Raji (cell line): ENCODE measurements around the gene DICER1.

Source experiments
- POLR2A ChIP-seq: IDR thresholded peaks from 2 replicates; pipeline ENCODE4 v1.6.1; 2011; ENCODE audit warnings: low read depth, low read length, control low read depth; ENCODE audit not compliant: insufficient read depth

Gene DICER1

DNA sequence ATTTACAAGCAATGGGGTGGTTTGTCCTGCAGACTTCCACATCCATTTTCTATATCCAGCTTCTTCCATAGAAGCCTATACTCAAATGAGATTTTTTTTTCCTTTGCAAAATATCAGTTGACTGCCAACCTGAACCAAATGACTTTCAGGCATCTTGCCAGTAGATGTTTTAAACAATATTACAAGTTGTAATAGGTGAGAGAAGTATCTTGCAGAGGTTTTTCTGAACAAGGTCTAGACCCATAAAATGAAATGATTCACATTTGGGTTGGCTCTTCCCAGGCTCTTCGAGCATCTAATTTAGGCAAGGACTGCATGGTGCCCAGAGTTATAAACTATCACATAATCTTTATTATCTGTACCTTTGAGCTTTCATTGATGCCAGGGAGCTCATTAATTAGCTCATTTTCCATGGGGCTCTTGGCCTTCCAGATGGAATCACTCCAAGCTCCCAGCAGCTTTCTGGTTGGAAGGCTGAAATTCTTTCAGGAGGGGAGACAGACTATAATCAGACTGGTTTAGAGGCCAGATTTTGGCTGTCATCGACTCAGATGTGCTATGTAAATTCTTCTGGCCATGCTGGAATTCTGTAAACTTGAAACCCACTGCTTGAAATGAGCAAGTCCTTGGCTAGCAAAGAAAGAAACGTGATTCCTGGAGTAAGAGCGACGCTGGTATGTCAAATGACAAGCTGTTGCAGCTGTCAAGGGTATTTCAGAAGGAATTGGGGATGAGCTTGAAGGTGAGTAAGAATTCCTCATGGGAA lies 32.2 kb upstream of the DICER1 start:
- TF ChIP-seq POLR2A: no peak

DNA sequence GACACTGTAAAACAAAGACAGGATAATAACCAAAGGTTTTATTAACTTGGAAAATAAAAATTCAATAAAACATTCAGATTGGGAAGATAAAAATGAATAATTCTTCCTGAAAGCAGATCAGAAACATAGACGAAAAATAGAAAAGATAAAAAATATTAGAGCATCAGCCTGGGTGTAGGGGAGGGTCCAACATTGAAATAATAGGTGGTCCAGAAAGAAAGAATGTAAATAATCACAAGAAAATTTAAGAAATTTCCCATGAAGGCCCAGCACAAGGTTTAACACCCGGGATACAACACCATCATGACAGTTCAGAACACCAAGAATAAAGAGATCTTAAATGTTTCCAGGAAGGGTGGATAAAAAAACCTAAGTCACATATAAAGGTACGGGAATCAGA lies 31.1 kb upstream of the DICER1 start:
- TF ChIP-seq POLR2A: no peak

DNA sequence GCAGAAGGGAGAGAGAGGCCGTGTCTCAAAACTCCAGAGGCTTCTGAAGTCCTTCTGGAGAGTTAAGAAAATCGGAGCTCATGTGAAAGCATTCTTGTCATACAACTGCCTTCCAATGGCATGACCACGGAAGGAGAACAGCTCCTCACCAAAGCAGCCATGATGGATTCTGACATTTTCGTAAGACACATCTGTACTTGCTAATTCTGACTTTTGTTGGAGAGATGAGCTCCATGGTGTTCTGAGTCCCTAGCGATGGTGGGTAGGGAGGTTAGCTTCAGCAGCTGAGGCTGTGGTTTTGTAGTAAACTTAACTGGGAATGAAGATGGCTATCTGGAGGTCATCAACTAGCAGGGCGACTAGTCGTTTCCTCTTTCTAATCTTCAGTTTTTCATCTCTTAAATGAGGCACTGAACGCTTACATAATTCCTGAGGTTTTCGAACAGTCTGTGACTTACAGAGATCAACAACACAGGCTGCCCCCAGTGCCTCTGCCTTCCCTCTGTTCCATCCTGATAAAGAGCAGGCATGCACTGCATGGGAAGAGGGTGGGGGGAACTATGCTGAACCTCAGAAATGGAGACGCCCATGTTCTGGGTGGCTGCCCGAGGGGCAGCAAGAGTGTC lies 28.6 kb upstream of the DICER1 start:
- TF ChIP-seq POLR2A: no peak

DNA sequence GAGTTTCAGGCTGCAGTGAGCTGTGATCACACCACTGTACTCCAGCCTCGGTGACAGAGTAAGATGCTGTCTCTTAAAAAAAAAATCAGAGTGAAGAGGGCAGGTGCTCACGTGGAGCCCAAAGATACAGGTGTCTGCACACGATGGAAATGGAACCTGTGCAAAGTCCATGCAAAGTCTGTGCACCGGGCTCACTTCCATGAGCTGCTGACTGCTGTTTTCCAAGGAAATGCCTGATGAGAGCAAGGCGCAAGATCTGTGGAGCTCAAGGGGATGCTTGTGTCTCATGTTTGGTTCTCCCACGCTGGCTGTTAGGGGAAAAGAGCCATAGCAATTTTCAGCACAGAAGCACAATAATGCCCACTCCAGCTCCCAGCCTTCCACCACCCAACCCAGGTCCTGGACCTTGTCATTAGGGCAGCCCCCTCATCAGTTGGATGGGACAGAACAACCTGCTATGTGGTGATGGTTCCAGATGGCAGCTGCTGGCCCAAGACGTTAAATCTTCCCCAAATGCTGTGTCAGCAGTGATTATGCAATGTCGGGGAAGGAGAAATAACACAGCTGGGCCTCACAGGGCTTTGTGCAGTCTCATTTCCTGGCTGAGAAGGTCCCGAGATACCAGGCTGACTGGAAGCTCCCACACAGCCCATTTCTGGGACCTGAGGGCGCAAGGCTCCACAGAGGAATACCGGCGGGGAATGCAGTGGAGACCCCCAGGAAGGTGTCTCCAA lies 27.9 kb upstream of the DICER1 start:
- TF ChIP-seq POLR2A: no peak

DNA sequence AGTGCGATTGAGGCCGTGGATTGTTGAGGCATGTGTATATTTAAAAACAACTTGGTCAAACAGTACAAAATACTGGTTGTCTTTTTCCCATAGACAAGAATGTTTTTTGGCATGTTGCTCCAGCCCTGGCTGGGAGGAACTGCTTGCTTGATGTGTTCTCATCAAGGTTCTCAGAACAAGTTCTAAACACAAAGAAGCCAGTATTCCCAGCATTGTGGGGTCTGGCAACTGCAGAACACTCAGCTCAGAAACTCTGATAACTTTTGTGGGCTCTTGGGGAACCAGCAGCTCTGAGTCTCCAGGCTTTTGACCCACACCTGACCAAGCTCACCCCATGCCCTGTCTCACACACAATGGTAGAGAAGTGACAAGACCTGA lies 27.1 kb upstream of the DICER1 start:
- no peak for TF ChIP-seq POLR2A

DNA sequence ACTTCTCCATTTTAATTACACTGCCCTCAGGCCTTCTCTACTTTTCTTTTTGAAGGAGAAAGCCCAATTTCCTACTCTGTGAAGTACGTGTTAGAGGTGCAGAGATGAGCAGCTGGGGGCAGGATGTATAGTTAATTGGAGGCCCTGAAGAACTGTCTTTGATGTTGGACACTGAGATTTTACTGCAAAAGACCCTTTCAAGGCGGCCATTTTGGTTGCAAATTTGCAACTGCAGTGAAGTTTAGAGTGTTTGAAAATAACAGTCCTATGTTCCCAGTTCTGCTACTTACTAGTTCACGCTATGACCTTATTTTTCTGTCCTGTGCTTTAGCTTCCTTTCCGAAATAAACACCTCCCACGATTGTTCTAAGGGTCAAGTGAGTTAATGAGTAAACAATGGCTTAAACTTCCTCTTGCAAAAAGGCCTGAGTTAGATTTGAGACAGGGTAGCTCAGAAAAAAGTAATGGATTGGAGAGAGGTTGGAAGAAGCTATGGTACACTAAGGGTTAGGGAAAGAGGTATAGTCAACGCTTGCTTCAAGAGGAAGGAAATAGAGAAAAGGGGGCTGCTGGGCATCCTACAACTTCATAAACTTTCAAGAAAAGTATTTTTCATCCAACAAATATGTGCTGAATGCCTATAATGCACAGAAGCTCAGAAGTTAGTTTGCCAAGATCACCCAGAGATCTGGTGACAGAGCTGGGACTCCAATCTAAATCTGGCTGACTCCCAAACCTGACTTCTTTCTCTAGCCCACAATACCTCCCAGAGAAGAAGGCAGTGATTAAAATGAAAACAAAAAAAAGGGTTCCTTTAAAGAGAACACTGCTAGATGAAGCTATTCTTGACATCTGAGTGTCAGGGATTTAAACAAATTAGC lies 26.4 kb upstream of the DICER1 start:
- no peak for TF ChIP-seq POLR2A

DNA sequence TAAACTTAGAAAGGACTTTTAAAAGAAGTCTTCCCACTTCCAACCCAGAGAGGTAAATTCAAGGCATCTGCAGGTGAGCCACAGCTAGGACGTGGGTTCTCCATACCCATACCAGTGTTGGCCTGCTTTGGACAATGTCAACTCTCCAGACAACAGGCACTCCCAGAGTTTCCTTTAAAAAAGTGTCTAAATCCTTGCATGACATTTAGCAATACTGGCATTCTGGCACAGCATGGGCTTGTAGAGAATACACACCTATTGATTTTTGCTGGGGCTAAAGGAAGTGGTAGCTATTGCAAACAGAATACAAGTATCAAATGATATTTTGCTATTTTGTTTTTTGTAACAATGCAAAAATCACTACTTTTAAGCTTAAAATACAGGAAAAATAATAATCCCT lies 25.8 kb upstream of the DICER1 start:
- TF ChIP-seq POLR2A: no peak

DNA sequence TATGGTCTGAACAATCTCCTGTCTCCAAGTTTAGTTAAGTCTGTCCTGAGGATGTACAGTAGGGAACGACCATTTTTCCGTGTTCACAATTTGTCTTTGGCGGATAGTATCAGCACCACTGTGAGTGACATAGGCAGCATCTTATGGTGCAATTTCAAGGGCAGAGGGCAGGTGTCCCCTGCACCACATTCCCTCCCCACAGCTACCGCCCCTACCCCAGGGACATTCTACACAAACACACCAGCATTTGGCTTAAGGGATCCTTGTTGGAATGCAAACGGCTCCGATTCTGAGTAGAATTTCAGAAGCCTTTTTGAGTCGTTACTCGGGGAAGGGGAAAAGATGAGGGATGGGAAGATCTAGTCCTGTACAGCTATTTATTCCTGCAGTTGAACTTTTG lies 25.1 kb upstream of the DICER1 start:
- no peak for TF ChIP-seq POLR2A

DNA sequence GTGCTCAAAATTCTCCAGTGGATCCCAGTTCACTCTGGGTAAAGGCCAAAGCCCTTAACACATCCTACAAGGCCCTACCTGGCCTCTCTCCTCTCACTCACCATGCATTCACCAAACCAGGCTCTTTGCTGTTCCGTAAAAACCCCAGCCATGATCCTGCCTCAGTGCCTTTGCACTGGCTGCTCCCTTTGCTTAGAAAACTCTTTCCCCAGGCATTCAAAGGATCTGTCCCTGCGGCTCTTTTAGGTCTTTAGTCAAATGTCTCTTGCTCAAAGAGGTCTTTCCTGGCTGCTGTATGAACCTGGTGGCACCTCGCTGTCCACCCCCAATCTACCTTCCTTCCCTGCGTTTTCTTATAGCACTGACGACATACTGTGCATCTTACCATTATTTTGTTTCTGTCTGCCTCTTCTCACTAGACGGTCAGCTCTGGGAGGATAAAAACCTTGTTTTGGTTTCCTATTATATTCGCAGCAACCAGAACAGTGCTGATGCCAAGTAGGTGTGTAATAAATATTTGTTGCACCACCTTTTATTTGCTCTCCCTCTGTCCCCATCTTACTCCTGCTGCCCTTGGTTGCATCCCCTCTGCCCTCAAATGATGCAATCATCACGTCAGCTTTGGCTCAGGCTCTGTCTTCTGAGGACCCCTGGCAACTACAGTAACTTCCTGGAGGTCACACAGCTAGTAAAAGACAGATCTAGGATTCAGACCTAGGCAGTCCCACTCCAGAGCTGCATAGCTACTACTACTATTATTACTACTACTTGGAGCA lies 23.8 kb upstream of the DICER1 start:
- TF ChIP-seq POLR2A: no peak

DNA sequence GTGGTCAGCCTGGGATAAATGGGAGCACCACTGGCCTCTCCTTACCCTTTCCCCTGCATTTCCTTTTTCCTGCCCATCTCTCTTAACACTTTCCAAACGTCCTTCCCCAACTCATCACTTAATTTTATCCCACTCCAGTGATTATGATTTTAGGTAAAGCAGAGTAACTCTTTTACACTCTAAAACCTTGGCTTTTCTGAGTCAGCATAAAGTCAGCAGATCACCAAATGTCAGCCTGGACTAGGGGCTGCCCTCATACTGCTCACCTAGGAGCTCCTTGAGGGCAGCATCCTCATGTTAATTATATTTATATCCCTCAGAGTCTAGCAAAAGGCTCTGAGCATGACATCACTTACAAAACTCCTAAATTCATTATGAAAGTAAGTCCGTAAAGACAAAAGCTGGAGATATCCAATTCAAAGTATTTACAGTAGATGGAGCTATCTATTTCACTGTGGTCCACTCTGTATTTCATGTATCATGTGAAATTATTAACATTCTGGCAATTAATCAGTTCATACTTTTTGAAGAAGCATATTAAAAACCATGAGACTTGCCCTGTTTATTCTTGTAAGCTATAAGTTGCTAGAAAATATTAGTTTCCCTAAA lies 17.0 kb upstream of the DICER1 start:
- TF ChIP-seq POLR2A: no peak

DNA sequence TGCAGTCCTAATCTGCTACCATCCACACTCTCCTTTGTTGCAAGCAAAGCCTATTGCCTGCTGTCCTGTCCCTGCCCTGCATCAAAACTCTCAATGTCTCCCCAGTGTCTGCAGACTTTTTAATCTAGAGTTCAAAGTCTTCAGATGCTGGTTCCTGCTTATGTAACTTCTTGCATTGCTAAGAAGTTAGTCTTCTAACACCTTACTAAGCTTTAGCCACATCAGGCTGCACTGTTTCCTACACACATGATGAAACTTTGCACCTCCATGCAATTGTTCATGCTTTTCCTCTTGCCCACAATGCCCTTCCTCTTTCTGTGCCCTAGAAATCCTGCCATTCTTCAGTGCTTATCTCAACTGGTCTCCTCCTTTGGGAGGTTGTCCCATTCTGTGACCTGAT lies 16.2 kb upstream of the DICER1 start:
- TF ChIP-seq POLR2A: no peak

DNA sequence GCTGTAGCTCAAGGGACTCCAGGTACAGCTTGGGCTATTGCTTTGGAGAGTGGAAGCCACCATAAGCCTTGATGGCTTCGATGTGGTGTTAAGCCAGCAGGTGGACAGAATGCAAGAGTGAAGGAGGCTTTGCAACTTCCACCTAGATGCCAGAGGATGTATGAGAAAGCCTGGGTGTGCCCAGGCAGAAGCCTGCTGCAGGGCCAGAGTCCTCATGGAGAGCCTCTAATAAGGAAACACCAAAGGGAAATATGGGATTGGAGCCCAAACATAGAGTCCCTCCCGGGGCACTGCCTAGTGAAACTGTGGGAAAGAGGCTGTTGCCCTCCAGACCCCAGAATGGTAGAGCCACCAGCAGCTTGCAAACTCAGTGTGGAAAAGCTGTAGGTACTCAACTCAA lies 9.8 kb upstream of the DICER1 start:
- no peak for TF ChIP-seq POLR2A

DNA sequence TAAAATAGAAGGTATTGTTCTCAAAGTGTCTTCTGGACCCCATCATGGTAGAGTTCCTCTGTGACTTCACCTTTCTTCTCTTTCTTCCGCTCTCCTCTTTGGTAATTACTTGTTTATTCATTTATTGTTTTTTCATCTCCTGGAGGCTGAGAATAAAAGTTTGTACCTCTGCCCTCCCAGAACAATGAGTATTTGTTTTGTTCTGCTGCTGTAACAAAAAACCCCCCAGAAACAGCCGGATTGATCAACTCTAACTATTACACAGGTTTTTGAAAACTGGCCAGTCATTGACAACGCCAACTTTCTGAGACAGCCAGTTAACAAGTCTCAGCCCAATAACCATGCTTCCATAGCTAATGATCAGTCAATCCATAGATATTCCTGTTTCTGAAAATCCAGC lies 8.2 kb upstream of the DICER1 start:
- no peak for TF ChIP-seq POLR2A

DNA sequence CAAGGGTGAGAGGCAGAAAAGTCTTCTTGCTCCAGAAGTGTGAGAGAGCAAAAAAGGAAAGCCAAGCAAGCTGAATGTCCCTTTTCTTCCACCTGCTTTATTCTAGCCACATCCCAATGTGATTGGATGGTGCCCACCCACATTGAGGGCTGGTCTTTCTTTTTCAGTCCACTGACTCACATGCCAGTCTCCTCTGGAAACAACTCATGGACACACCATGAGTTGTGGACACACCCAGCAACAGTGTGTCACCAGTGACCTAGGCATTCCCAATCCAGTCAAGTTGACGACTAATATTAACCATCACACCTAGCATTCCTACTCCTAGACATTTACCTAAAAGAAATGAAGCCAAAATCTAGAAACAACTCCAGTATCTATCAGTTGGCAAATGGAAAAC lies 7.2 kb upstream of the DICER1 start:
- no peak for TF ChIP-seq POLR2A
